GM18868 (cell line): Measurements from ENCODE around the gene HTR3D.
"Not testable (repeated sequence)": the region's sequence is repeated elsewhere in the genome, so short reads cannot be mapped to it uniquely, and the experiment has no call there.

Experiments
- ATAC-seq: cut with Tn5 transposase; IDR thresholded peaks from one replicate; pipeline ENCODE4 v1.9.1; 2021; ENCODE audit warnings: mild to moderate bottlenecking, moderate library complexity; ENCODE audit not compliant: unreplicated experiment

HTR3D gene, protein sequence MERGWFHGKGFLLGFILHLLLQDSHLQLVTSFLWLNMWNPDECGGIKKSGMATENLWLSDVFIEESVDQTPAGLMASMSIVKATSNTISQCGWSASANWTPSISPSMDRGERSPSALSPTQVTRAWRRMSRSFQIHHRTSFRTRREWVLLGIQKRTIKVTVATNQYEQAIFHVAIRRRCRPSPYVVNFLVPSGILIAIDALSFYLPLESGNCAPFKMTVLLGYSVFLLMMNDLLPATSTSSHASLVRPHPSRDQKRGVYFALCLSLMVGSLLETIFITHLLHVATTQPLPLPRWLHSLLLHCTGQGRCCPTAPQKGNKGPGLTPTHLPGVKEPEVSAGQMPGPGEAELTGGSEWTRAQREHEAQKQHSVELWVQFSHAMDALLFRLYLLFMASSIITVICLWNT

DNA sequence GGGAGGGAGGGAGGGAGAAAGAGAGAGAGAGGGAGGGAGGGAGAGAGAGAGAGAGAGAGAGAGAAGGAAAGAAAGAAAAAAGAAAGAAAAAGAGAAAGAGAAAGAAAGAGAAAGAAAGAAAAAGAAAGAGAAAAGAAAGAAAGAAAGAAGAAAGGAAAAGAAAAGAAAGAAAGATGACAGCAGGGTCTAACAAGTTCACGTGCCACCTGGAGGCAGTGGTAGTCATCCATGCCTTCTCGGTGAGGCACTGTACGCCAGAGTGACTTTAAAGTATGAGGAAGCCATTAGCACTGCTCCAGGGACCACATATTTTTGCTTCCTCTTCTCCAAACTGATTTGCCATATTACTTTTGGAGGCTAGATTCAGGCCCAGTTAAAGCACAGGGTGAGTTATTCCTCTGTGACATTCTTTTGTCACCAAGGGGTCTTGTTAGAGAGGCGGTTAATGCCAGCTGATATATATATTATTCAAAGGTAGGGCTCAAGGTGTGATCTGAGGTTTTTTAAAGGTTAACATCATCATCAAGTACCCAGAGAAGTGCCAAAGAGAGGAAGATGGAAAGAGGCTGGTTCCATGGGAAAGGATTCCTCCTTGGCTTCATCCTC is at the start of gene HTR3D:
TSS of gene HTR3D (plus strand) at position 556 of the 606 bp plus-strand sequence. CDS start at position 556, 0 bp downstream.
- no peak for ATAC-seq

DNA sequence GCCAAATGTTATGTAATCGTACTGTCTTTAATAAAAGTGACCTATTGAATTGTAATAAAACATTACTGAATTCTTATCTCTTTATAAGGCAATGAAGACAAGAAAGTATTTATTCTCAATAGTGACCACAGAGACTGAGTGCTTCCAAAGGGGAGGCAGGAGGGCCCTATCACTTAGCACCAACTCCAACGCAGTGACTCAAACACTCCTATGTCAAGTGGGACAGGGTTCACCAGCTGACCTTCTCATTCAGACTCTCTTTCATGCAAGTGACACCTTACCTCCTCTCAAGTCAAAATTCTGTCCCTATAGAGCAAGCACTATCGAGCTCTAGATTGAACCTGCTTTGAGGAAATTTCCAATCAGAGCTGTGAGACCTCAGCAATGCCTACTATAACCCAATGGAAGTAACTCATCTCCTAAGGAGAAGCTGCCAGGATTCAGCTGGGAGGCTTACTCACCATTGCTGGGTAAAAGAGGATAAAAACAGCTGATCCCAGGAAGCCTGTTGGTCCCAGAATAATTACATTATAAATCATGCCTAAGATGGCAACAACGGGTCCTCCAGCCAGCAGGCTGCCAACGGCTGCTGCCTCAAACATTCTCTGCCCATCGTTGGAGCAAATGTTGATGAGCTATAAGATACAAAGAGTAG is 49.4 kb upstream of the HTR3D start:
- no peak for ATAC-seq

GRCh38 chr3:183984127-183984740 is 47.3 kb upstream of the HTR3D start:
- ATAC-seq = no peak

DNA sequence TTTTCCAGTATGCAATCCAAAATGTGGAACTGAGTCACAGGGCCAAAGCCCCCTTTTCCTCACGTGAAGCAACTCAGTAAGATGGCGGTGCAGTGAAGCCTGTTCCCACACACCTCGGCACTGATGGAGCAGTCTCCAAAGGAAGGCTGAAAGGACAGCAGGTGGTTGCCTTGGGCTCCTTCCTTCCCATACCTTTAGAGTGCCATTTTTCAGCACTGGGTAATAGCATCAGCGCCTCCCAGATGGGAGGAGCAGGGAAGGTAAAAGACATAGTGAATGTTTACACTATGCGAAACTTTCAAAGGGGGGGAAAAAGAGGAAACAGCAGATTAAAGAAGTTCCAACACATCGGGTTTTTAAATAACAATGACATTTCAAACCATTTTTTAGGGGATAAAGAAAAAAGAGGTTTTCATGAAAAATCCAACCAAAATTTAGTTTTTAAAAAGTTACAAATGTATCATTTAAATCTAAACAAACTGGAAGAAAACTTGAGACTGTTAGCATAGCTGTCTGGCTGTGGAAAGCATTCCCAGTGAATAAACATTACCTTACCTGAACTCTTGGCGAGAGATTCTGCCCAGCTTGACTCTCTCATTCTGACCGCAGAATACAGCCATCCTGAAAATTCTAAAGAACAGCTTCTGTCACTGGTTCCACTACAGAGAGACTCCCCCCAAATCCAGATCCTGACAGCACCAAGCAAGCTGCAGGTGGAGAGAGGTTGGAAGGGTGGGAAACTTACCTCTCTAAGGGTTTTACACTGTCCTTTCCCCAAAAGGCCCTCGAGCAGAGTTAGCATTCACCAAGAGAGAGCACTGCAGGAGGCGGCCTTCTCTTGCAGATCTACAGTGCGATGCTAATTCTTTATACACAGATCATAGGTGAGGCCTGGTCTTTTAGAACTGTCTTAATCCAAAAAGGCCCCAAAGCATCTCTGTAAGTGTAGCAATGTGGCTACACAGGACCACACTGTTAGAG is 46.5 kb upstream of the HTR3D start:
- no peak for ATAC-seq

DNA sequence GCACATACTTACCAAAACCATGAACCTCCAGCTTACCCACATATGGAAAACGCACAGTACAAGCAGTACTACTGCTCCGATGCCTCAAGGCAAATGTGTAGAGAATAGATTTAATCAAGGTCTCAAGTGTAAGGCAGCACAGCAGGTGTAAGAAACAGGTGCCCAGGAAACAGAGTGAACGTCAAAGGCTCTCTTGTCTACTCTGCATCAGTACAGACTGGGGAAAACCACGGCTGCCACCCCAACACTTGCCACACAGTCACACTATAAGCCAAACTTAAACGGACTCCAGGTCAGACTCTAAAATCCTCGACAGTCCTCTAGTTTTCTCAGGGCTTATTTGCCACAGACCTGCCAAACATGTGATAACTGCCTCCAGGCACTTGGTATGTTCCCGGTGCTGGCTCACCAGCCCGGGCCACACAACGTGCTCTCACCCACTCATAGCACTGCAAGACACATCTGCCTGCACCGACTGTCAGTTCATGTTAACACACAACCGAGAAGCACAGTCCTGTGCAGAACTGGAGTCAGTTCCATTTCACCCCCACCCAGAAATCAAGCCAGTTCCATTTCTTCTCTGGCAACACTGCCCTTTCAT is 44.4 kb upstream of the HTR3D start:
- ATAC-seq = no peak

DNA sequence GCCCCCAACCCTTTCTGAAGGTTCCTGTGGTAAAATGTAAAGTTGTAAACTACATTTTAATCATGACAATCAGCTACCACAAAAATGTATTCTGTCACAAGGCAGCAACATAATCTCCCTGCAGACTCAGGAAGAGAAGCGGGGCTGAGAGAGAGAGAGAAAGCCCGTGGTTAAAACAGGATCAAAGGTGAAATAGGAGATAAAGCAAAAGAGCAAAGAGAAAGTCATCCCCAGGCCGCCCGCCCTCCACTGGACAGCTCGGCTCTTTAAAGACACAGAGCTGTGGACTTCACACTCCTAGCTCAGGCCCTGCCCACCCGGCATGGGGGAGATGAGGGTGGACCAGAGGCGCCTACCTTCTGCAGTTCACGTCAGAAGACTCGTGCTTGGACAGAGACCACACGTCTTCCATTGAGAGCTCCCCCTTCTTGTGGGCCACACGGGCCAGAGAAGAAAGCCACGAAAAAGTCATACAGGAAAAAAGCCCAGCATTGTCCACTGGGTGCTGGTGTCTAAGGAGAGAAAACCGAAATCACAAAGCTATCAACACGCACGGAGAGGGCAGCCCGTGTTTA is 43.2 kb upstream of the HTR3D start:
- ATAC-seq = no peak

- ATAC-seq = no peak
These were observed 40.1 kb upstream of the HTR3D start for GRCh38 chr3:183991403-183991802.

DNA sequence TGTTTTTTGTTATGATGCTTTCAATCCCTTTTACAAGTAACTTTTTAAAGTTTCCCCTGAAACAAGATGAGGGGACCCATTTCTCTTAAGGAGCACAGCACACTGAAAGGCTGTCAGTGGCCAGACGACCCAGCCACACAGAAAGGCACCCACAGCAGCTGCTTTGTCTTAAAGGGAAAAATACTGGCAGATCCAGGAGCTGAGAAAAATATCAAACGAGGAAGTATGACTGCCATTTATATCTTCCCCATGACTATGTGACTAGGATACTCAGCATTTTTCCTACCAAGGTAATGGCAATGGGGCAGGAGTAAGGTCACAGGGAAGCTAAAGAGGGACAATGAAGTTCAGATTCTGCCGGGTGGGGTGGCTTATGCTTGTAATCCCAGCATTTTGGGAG is 29.8 kb upstream of the HTR3D start:
- ATAC-seq = no peak

- ATAC-seq = no peak
These were observed 29.1 kb upstream of the HTR3D start for GRCh38 chr3:184002469-184002868.

DNA sequence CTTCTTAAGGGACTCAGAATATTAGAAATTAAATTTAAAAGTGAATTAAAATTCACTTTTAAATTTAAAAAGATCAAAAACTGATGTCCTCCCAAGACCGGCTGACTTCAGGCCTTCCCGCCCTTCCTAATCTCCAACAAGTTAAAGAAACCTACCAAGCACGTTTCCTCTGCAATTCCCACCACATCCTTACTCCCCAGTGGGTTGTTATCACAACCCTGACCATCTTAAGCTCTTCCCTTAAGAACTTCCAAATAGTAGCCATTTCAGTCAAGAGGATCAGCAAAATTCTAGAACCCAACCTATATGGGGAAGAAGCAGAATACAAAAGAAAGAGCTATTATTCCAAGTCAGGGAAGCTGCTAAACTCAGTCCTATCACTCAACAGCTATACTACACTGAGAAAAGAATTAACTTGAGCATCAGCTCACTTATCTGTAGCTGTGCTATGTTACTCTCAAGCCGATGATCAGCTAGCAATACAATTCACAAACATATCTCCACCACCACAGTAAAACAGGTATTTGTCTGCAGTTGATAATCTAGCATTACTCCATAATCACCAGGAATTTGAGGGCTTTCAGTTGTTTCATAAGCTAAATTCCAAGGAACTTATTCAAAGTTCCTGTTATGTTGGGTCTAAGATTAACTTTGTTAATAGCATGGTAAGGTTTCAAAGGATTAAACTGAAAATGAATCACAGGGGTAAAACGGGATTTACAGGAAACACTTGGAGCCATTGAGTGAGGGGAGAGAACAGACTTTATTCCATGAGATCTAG is 28.2 kb upstream of the HTR3D start:
- ATAC-seq = no peak

DNA sequence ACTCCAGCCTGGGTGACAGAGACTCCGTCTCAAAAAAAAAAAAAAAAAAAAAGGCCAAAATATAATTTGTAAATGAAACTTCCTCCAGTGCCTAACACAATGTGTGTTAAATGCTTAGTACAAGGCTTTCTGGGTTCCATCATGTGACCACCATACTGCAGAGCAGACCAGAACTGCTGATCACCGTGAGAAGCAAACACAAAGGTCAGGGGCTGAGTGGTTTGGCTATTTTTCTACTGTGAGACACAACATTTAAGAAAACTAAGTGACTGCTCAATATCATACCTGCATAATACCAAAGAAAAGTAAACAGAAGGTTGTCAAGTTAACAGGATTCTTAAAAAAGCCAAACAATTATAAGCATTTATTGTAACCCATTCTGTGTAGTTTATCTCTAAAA is 27.1 kb upstream of the HTR3D start:
- no peak for ATAC-seq

GRCh38 chr3:184005941-184006507 is 25.5 kb upstream of the HTR3D start:
- ATAC-seq = peak; percentile 91

DNA sequence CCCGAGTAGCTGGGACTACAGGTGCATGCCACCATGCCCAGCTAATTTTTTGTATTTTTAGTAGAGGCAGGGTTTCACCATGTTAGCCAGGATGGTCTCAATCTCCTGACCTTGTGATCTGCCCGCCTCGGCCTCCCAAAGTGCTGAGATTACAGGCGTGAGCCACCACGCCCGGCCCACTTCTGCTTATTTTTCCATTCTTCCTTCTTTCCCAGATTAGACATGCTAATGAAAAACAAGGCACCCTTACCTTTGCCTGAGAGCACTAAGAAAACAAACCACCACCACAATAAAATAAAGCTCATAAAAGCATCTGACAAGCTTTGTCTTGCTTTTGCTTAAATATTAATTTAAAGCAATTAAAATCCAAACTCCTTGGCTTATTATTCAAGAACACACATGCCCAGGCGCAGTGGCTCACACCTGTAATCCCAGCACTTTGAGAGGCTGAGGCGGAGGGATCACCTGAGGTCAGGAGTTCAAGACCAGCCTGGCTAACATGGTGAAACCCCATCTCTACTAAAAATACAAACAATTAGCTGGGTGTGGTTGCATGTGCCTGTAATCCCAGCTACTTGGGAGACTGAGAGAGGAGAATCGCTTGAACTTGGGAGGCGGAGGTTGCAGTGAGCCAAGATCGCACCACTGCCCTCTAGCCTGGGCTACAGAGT is 24.3 kb upstream of the HTR3D start:
- ATAC-seq = not testable (repeated sequence)

DNA sequence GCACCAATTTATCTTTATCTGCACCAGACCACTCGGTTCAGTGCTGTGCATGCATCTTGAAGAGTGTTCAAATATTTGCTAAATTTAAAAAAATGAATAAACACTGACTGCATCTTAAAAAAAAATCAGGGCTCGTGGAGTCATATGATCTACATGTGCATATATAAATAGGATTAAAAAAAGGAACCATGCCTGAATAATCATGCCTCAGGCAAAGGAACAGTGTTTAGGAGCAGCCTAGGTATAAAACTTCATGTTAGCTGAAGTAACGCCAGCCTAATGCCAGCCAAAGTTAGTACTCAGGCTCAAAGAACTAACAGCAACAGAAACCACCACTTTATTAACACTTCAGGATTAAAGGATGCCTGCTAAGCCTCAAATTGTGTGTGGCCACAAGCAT is 23.4 kb upstream of the HTR3D start:
- no peak for ATAC-seq

DNA sequence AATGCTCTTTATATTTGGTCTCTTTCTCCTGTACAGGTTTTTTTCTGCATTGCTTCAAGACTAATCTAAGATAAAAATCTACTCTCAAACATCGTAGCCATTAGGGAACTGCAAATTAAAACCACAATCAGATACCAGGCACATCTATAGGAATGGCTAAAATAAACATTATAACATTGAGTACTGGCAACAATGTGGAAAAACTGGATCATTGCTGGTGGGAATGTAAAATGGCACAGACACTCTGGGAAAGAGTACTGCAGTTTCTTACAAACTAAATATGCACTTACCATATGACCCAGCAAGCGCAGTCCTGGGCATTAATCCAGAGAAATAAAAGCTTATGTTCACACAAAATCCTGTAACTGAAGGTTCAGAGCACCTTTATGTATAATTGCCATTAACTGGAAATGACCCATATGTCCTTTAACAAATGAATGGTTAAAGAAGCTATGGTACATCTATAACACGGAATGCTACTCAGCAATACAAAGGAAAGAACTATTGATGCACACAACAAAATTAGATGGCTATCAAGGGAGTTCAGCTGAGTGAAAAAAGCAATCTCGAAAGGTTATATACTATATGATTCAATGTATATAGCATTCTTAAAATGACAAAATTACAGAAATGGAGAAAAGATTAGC is 20.2 kb upstream of the HTR3D start:
- ATAC-seq = no peak

DNA sequence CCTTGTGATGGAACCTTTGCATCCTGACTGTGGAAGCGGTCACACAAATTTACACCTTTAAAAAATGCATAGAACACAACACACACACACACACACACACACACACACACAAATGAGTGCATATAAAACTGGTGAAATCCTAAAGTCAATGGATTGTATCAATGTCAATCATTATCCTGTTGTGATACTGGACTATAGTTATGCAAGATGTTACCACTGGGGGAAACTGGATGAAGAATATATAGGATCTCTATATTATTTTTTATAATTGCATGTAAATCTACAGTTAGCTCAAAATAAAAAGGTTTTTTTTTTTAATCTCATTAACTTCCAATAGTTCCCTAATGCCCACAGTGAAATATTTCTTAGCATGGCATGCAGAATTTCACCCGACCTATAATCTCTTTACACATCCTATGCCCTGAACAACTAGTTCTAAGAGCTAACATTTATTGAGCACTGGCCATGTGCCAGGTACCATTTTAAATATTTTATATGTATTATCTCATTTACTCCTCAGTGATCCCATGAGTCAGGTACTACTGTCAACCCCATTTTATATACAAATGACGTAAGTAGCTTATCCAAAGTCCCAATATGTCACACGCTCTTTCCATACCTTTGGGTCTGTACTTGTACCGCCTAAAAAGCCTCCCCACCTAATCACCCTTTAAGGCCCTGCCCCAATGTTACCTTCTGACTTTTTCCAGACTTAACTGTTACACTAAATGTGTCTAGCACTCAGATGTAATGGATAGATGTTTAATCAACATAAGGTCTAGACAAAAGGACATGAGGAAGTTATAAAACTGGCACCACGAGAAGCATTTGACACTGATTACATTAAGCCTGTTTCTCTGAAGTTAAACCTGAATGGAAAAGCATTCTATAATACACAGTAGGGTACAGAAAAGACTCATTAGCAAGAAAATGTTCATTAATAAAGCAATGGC is 19.3 kb upstream of the HTR3D start:
- no peak for ATAC-seq
